ENCODE results near the gene EXOC2.

DNA sequence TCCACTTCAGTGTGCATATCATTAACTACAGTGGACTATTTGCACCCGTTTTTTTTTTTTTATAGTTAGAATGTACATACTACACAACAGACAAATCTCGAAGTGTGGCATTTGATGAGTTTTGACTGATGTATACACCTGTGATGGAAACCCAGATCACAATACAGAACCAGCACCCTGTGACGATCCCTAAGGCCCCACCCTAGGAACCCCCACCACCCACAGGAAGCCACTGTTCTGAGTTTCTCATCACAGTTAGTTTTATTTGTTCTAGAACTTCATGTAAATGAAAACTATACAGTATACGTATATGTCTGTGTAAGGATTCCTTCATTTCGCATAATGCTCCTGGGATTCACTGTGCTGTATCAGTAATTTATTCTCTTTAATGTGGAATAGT, 198.5 kb downstream of the EXOC2 start:
- no peak for TF ChIP-seq EZH2 (IDR thresholded peaks at IDR 0.05; ENCODE audit: low read length)
- TF ChIP-seq, protein P1, sequence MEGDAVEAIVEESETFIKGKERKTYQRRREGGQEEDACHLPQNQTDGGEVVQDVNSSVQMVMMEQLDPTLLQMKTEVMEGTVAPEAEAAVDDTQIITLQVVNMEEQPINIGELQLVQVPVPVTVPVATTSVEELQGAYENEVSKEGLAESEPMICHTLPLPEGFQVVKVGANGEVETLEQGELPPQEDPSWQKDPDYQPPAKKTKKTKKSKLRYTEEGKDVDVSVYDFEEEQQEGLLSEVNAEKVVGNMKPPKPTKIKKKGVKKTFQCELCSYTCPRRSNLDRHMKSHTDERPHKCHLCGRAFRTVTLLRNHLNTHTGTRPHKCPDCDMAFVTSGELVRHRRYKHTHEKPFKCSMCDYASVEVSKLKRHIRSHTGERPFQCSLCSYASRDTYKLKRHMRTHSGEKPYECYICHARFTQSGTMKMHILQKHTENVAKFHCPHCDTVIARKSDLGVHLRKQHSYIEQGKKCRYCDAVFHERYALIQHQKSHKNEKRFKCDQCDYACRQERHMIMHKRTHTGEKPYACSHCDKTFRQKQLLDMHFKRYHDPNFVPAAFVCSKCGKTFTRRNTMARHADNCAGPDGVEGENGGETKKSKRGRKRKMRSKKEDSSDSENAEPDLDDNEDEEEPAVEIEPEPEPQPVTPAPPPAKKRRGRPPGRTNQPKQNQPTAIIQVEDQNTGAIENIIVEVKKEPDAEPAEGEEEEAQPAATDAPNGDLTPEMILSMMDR (optimal IDR thresholded peaks at IDR 0.05 in 1 of 3, IDR thresholded peaks at IDR 0.05 in 1 of 3, conservative IDR thresholded peaks at IDR 0.05 in 1 of 3; ENCODE audit: extremely low read depth in 1 of 3, insufficient read depth in 2 of 3, low read length in 3 of 3): no peak

Measured in keratinocyte (primary cell).